HL-60 (cell line): ENCODE measurements around the gene KCNH1.

Source experiments
- DNase-seq, 2 experiments: peaks; one replicate each; pipeline ENCODE4 v3.0.0-alpha.2; 2010 to 2020; ENCODE audit warnings: low read depth in 1 of 2, low spot score in 1 of 2
- H3K27ac ChIP-seq: fragments of 250-450 bp; sonication (Bioruptor Pico); replicated peaks from 2 replicates; pipeline ENCODE4 v1.5.1; 2020; ENCODE audit warnings: mild to moderate bottlenecking, moderate library complexity
- H3K27me3 ChIP-seq: fragments of 250-450 bp; sonication (Bioruptor Pico); 2 replicates; pipeline ENCODE4 v1.5.1; 2021; ENCODE audit warnings: mild to moderate bottlenecking, moderate library complexity; ENCODE audit not compliant: insufficient read depth, poor library complexity, severe bottlenecking
- H3K4me3 ChIP-seq: replicated peaks from 2 replicates; pipeline ENCODE4 v1.5.1; 2011; ENCODE audit warnings: mild to moderate bottlenecking, control low read depth, low read length; ENCODE audit not compliant: insufficient read depth
- CTCF ChIP-seq: IDR thresholded peaks from one replicate; pipeline ENCODE4 v1.5.1; 2011; ENCODE audit warnings: low read length, control low read depth, inconsistent platforms; ENCODE audit not compliant: insufficient read depth
- GABPA ChIP-seq: IDR thresholded peaks from 2 replicates; pipeline ENCODE4 v1.6.1; 2012; ENCODE audit warnings: low read depth
- POLR2AphosphoS5 ChIP-seq: IDR thresholded peaks from 2 replicates; pipeline ENCODE4 v1.6.1; 2012; ENCODE audit warnings: low read depth
- SPI1 ChIP-seq: IDR thresholded peaks from 2 replicates; pipeline ENCODE4 v1.6.1; 2012; ENCODE audit warnings: low read depth, mild to moderate bottlenecking, borderline replicate concordance
- TF ChIP-seq, protein P1 (sequence below): IDR thresholded peaks from 2 replicates; pipeline ENCODE4 v1.6.1; 2012; ENCODE audit warnings: low read depth; ENCODE audit not compliant: insufficient replicate concordance

The KCNH1 gene

GRCh38 chr1:210981490-210981889 is 152.5 kb downstream of the KCNH1 start:
- H3K27me3 ChIP-seq, result no peaks in the 10 kb centered on the region
- DNase-seq, result no peak
- no peak overlapping the region for H3K27ac ChIP-seq
- H3K4me3 ChIP-seq, result no peak overlapping the region
- TF ChIP-seq CTCF, result no peak
- TF ChIP-seq, protein P1, sequence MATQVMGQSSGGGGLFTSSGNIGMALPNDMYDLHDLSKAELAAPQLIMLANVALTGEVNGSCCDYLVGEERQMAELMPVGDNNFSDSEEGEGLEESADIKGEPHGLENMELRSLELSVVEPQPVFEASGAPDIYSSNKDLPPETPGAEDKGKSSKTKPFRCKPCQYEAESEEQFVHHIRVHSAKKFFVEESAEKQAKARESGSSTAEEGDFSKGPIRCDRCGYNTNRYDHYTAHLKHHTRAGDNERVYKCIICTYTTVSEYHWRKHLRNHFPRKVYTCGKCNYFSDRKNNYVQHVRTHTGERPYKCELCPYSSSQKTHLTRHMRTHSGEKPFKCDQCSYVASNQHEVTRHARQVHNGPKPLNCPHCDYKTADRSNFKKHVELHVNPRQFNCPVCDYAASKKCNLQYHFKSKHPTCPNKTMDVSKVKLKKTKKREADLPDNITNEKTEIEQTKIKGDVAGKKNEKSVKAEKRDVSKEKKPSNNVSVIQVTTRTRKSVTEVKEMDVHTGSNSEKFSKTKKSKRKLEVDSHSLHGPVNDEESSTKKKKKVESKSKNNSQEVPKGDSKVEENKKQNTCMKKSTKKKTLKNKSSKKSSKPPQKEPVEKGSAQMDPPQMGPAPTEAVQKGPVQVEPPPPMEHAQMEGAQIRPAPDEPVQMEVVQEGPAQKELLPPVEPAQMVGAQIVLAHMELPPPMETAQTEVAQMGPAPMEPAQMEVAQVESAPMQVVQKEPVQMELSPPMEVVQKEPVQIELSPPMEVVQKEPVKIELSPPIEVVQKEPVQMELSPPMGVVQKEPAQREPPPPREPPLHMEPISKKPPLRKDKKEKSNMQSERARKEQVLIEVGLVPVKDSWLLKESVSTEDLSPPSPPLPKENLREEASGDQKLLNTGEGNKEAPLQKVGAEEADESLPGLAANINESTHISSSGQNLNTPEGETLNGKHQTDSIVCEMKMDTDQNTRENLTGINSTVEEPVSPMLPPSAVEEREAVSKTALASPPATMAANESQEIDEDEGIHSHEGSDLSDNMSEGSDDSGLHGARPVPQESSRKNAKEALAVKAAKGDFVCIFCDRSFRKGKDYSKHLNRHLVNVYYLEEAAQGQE, result no peak
- no peak for TF ChIP-seq POLR2AphosphoS5
- TF ChIP-seq SPI1, result no peak
- no peak for TF ChIP-seq GABPA

- Histone ChIP-seq H3K27me3 (no peaks in the 10 kb centered on the region), H3K27ac (no peak overlapping the region), H3K4me3 (no peak overlapping the region)
- DNase-seq, result no peak
- TF ChIP-seq GABPA (no peak), SPI1 (no peak), POLR2AphosphoS5 (no peak), CTCF (no peak)
- TF ChIP-seq, protein P1, result no peak
Measured at GRCh38 chr1:210980082-210980481, 153.9 kb downstream of the KCNH1 start.

GRCh38 chr1:210978974-210979354 is 155.0 kb downstream of the KCNH1 start:
- no peak for DNase-seq
- TF ChIP-seq, protein P1, result no peak
- no peak for TF ChIP-seq POLR2AphosphoS5
- TF ChIP-seq CTCF, result no peak
- no peak for TF ChIP-seq SPI1
- TF ChIP-seq GABPA, result no peak
- Histone ChIP-seq H3K27ac (no peak overlapping the region), H3K4me3 (no peak overlapping the region), H3K27me3 (no peaks in the 10 kb centered on the region)
